ENCODE results near the gene BICC1.
A peak's percentile ranks its signal among the peaks of the same experiment; 100 is the strongest.
"Not testable (repeated sequence)": the region's sequence is repeated elsewhere in the genome, so short reads cannot be mapped to it uniquely, and the experiment has no call there.

Gene BICC1

DNA sequence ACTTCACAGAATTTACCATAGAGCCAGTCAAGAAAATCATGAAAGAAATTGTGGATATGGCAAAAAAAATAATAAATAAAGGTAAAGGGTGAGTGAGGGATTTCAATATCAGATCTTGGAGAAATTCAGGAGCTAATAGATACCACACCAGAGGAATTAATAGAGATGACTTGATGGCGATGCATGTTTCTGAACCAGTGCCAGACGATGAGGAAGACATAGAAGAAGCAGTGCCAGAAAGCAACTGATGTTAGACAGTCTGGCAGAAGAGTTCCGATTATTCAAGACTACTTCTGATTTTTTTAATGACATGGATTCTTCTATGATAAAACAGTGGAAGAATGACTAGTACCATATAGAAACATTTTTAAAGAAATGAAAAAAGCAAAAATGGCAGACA, 314.7 kb downstream of the BICC1 start:
- DNase-seq (ENCODE audit: low spot score): no peak

DNA sequence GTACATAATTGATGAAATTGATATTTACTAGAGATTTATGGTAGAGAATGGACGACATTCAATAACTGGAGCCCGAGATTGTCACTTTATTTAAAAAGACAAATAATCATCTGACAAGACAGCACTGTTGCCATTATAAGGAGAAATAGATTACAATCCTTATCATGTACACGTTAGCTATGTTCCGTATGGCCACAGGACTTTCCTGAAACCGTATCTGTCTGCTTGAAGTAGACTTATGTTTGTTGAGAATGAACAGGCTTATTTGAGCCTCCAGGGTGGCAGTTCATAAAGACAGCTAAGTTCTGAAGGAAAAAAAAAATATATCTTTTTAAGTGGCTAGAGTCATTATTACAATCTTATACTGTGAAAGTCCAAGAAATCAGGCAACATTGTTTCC, 317.2 kb downstream of the BICC1 start:
- DNase-seq (ENCODE audit: low spot score): no peak

DNA sequence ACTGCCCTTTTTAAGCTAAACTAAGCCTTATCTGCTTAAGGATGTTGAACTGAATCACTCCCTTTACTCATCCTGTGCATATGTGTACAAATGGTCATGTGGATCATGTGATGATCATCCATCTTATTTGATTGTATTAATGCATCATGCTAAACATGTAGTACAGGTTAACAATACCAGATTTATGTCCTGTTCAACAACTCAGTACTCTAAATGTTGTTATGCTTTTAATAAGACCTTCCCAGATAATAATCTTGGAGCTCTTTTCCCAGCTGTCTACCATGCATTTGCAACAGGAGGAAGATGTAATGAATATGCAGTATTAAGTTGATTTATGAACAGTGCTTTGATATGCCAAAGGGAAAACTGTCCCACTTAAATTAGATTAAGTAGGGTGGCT, 318.0 kb downstream of the BICC1 start:
- no peak for DNase-seq (ENCODE audit: low spot score)

DNA sequence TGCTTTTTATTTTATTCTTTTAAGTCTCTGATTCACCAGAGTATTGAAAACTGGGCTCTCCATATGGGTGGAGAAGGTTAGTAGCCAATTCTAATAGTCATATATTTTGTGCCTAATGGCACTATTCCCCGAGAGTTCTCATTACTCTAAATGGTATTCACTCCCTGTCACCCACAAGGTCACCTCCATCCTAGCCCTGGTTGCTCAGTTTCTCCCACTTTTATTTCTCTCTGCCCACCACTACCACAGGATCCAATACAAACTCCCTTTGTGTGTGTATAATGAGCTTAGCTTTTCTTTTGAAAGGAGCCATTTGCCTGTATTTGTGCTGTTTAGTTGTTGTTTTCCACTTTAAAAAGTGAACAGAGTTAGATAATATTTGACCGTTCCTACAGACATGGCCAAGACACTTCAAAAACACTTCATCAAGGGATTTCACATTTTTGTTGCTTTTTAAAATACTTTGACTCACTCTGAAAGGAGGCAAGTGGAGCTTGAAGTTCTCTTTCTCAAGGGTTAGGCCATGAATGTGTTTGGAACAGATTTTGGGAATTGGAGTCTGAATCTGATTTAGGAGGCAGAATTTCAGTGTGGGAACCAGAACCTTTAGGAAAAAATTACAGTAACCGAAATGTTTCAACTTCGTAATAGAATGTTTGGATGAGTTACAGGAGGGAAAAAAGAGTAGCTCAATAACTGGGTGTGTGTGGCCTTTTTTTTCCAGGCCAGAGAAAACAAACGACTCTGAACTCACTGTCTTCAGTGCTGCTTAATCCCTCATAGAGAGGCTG, 321.3 kb downstream of the BICC1 start:
- DNase-seq (ENCODE audit: low spot score): peak; percentile 30

DNA sequence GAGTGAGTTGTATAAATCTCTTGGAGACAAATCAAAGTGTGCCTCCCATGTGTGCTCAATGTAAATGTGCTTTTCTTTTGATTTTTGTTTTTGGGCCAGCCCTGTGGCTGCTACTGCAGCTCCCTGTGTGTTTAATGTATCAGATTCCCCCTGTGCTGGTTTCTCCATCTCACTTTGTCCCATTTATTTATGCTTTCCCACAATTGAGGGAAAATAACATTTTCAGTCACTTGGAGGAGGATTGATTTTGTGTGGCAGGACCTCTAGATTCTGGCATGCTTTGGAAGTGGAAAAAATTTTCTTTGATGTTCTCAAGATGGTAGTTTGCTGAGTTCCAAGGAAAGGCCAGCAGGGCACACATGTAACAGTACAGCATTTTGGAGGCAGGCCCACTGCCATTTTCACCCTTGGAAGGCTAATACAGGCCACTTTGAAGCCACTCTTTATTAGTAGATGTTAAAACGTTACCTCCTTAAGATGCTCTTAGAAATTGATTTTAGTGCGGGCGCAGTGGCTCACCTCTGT, 323.6 kb downstream of the BICC1 start:
- DNase-seq (ENCODE audit: low spot score): no peak

DNA sequence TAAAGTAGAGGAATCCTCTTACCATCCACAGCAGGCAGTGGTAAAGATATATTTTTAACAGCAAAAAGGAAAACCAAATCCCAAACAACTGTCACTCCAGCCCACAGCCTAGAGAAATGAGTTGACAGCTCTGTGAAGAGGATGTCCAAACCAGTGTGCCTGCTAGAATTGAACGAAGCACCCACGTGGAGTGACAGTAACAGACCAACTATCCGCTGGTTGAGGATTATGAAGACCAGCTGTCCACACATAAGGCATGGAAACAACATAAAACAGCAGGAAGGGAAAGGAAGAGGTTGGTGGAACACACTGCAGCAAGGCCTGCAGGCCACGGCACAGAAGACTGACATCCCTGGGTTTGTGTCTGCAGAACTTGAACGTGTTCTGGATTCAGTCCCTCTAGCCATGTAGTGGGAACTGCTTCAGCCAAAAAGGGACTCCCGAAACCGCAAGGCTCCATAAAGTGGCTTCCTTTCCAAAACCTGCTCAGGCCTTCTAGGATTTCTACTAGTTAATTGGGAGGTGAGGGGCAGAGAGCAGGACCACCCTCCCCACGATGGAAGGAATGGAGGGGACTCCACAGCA, 324.4 kb downstream of the BICC1 start:
- no peak for DNase-seq (ENCODE audit: low spot score)

DNA sequence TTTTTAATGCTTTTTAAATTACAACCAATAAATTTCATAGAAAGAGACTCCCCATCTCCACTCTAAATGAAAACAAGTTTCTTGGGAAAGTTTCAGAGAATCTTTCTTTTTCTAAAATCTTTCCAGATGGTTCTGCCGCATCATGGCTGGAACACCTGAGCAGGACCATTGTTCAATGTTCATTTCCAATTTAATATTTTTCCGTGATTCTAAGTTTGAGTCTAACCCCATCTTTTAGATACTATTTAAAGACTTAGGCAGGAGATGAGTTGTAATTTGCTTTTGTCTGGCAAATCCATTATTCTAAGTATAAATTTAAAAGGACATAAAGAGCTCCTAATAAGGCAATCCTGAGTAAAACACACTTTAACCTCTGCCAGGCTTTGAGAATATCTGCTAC, 325.2 kb downstream of the BICC1 start:
- DNase-seq (ENCODE audit: low spot score): no peak

DNA sequence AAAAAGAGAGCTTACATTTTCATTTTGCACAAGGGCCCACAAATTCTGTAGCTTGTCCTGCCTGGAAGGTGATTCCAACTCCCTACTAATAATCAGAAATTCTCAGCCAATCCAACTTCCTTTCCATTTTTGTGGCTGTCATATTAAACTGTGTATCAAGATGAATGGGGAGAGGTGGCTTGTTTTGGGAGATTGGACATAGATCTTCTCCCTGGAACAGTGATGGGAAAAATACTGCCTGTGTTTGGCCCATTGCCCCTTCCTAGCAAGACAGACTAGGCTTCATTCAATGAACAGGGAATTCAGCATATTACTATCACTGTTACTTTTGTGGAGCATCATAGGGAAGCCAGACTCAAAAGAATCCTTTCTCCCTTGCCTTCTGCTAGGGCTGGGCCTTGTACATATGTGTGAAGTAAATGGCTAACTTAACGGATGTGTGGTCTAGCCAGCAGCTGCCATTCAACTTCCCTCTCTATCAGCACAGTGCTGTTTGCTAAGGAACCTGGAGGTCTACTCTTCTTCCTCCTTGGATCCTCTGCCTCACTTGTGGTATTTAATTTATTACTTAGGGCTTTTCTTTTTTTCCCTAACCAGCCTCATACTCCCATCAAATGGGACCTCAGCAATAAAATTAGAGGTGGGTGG, 326.0 kb downstream of the BICC1 start:
- no peak for DNase-seq (ENCODE audit: low spot score)

DNA sequence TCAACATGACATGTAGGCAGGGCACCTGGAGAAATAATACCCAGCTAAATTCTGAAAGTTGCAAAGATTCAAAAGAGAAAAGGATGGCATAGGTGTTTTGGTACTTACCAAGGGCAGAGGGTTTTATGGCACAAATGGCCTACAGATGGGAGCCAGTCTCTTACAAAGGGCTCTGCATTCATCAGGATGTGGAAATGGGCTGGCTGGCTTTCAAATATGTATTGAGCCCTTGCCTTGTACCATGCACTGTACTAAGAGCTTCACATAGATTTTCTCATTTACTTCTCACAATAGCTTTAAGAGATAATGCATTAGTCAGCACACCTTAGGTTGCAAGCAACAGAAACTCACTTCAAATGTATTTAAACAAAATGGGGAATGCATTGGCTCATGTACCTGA, 327.1 kb downstream of the BICC1 start:
- DNase-seq (ENCODE audit: low spot score): peak; percentile 21

DNA sequence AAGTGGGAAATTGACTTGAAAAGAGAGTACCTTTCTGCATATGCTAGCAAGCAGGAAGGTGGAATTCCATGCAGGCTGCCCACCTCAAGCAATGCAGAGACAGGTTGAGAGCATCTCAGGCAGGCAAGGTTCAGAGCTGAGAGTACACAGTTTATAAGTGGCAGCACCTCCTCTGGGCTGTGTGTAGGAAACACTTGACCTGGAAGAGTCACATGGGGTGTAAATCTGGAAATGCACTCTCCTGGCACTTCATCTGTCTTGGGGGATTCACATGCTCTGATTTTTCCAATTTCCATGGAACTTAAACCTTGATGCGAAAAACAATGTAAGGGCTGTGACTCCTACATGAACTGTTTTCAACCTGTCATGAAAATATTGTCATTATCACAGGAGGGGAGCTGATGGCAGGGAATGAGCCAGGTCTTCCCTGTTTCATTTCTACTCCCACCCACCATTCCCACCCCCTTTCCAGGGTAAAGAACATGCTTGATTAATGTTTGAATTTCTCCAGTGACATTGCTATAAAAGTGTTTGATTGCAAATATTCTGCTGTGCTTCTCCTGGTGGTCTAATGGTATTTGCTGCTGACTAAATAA, 328.3 kb downstream of the BICC1 start:
- no peak for DNase-seq (ENCODE audit: low spot score)

DNA sequence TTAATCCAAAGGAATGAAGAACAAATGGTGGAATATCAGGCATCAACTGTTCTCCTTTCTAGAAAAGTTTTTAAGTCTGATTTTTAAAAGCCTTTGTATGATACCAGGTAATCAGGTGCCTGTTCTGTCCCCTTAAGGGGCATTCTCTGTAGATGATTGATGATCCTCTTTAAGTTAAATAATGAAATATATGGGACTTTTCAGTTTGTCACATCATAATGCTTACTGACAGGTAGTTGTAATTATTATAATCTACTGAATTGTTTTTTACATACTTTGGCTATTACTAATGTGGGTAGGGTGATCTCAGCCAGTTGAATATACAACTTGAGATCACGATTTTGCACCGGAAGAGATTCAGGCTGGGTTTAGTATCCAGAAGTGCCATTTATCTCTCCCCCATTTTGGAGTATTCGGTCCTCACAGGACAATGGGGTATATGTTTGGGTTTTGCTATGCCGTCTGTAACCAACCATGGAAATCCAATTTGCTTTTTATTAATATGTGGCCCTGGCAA, 330.2 kb downstream of the BICC1 start:
- DNase-seq (ENCODE audit: low spot score): no peak

DNA sequence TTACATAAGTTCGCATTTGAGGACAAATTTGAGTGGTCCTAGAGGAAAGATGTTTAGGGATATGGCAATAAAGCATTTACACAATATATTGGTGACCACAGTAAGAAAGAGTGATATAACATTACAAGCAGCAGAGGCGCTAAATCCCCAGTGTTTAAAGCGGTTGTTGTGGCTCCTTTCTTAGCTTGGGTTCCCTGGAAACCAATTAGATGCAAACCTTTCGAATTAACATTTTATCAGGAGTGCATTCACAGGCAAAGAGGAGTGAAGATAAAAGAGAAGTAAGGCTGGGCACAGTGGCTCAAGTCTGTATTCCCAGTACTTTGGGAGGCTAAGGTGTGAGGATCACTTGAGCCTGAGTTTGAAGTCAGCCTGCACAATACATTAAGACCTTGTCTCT, 331.1 kb downstream of the BICC1 start:
- DNase-seq (ENCODE audit: low spot score): no peak

DNA sequence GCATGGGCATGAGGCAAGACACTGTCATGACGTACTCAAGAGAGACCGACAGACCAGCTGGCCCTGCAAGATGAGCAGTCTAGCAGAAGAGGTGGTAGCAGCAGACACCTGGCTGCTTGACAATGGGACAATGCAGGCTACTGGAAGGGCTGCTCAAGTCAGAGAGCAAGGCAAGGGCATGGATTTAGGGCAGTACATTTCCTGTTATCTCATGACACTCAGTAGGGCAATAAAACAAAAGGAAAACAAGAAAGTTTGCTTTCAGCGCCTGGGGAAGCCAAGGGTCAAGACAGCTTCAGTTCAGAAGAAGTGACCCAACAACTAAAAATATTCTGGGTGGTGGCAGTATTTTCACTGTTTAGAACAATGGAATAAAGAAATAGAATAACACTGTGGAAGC, 332.0 kb downstream of the BICC1 start:
- no peak for DNase-seq (ENCODE audit: low spot score)

DNA sequence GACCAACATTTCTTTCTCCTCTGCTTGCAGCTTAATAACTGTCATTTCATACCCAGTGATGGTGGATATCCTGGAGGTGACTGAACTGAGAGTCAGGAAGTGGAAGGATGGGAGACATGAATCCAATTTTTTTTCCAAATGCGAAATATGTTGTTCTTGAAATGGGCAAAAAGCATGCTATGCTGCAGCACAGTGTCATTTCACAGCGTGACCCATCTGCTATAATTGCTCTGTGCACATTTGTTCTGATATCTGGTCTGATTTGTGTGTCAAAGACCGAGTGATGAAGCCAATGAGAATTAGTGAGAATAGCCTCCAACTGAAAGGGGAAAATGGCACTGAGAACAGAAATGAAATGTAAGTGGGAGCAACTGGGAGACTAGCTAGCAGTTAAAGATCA, 334.2 kb downstream of the BICC1 start:
- no peak for DNase-seq (ENCODE audit: low spot score)

DNA sequence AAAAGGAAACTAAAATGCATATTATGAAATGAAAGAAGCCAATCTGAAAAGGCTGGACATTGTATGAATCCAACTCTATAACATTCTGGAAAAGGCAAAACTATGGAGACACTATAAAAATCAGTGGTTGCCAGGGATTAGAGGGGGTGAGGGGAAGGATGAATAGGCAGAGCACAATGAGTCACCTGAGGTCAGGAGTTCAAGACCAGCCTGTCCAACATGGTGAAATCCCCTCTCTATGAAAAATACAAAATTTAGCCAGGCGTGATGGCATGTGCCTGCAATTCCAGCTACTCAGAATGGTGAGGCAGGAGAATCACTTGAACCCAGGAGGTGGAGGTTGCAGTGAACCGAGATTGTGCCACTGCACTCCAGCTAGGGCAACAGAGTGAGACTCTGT, 338.9 kb downstream of the BICC1 start:
- no peak for DNase-seq (ENCODE audit: low spot score)

DNA sequence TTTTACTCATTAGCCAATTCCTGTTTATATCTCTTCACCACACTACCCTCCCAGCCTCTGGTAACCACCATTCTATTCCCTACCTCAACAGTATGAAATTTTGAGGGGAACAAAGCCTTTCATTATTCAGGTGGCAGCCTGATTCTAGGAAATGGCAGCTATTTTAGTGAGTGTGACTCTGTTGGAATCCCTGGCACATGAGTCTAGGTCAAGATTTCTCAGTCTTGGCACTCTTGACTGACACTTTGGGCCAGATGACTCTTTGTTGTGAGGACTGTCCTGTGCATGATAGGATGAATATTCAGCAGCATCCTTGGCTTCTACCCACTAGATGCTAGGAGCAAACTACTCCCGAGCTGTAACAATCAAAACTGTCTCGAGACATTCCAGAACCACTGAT, 341.0 kb downstream of the BICC1 start:
- no peak for DNase-seq (ENCODE audit: low spot score)

DNA sequence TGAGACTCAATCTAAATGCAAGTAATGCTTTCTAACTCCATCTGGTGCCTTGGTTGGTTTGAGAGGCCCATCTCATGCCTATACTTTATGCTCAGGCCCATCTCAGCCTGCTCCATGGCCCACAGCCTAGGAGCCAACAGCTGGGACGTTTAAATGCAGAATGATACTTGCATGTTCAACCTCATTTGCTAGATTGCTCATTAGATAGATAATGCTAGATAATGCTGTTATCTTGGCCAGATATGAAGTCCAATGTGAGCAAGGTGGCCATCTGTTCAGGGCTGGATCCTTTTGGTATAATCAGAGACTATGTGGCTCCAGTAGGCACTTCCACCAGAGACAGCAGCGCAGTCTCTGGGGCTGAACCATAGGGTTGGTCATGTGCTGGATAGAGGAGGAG, 342.1 kb downstream of the BICC1 start:
- no peak for DNase-seq (ENCODE audit: low spot score)

DNA sequence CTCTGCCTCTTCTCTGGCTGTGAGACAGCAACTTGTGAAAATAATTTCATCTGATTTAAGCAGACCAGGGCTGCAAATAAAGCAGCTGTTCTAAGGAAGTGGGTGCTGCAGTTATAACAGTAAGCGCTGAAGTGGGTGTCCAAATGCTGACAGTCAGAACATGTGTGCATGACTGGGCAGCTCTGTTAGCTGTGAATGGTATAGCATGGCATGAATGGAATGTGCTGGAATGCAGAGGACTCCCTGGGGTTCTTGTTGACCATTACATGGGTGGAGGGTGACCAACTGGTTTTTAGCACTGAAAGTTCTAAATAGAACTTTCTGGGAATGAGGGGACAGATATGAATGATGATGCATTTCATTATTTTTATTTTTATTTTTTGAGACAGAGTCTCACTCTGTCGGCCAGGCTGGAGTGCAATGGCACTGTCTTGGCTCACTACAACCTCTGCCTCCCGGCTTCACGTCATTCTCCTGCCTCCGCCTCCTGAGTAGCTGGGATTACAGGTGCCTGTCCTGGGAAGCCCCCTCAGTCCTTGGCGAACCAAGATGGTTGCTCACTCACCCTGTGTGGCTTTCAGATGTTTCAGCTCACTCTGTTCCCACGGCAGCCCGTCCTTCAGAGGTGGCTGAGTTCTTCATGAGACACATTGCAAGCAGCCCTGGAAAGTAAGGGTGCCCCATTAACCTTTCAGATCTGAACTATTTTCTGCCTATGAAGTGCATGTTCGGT, 344.0 kb downstream of the BICC1 start:
- DNase-seq (ENCODE audit: low spot score): peak; percentile 95

DNA sequence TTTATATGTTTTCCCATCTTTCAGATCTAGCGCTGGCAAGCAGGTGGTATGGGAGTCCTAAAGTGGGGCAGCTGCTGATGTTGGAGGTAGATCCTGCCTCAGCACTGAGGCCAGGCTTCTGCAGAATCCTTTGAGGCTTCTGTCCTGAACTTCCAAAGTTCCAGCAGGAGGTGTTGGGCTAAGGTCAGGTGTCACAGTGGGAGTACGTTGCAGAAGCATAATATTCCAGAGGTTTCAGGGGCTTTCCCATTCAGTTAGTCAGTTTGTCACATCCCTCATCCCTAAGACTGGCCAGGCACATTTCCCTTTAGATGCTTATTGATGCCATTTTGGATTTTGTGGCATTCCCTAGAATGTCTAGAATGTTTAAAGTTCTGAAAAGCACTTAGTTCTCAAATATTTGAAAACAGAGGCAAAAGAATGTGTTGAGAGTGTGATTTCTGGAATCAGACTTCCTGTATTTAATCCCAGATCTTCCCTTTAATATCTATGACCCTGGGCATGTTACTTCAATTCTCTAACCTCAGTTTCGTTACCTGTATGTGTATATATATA, 344.7 kb downstream of the BICC1 start:
- DNase-seq (ENCODE audit: low spot score): no peak

DNA sequence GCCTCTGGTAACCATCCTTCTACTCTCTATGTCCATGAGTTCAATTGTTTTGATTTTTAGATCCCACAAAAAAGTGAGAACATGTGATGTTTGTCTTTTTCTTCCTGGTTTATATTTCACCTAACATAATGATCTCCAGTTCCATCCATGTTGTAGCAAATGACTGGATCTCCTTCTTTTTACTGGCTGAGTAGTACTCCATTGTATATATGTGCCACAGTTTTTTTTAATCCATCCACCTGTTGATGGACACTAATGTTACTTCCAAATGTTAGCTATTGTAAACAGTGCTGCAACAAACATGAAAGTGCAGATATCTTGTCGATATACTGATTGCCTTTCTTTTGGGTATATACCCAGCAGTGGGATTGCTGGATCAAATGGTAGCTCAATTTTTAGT, 345.5 kb downstream of the BICC1 start:
- not testable (repeated sequence) for DNase-seq (ENCODE audit: low spot score)

DNA sequence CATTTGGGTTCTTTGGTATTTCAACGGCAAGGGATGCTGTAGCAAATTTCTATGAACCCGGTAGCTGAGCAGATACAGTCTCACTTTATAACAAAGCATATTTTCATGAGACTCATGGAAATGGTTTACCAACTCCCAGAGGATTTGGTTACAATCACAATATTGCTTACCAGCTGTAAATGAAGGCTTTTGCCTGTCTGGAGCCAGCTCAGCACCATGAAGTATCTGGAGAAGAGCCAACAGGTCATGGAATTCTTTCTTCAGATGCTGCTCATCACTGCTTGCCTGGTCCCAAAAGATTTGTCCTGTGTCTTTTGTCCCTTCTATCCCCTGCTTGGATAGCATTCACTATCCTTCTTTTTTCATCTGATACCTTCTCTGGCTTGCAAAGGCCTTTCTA, 346.9 kb downstream of the BICC1 start:
- DNase-seq (ENCODE audit: low spot score): no peak

DNA sequence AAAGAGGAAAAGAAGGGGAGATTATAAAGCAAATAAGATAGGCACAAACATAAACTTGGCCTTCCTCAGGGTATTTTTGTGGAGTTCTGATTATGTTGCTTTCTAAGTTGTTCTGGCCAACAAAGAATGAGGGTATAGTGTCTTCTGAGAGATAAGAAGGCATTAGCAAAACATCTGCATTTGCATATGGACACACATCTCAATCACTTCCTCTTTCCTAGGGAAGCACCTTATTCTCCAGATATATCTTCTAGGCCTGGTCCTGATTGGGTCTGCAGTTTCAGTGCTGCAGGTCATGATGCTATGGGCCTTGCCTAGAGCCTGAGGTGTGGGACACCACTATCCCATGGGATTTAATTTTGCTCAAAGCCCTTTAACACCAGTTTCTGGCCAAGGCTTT, 355.0 kb downstream of the BICC1 start:
- no peak for DNase-seq (ENCODE audit: low spot score)
